Measurements from ENCODE around the gene TMCO2.
A peak's percentile ranks its signal among the peaks of the same experiment; 100 is the strongest.
"Not testable (repeated sequence)": the region's sequence is repeated elsewhere in the genome, so short reads cannot be mapped to it uniquely, and the experiment has no call there.

The TMCO2 gene

GRCh38 chr1:40247655-40248054 is at the start of gene TMCO2:
TMCO2 (plus strand) TSS chr1:40247937; CDS start chr1:40247994, 57 bp downstream.
- no peak for ATAC-seq

GRCh38 chr1:40199126-40199525 is 48.6 kb upstream of the TMCO2 start:
- ATAC-seq, result no peak

GRCh38 chr1:40204856-40205255 is 42.9 kb upstream of the TMCO2 start:
- ATAC-seq, result no peak

GRCh38 chr1:40210511-40211204 is 37.1 kb upstream of the TMCO2 start:
- no peak for ATAC-seq

GRCh38 chr1:40218333-40218732 is 29.4 kb upstream of the TMCO2 start:
- no peak for ATAC-seq

- ATAC-seq, result not testable (repeated sequence)
Measured at GRCh38 chr1:40221471-40221905, 26.2 kb upstream of the TMCO2 start.

- no peak for ATAC-seq
Measured at GRCh38 chr1:40221977-40222772, 25.6 kb upstream of the TMCO2 start.

GRCh38 chr1:40224040-40224439 is 23.7 kb upstream of the TMCO2 start:
- ATAC-seq, result peak in 1 of 2 donors; percentile 51

GRCh38 chr1:40226192-40226591 is 21.5 kb upstream of the TMCO2 start:
- ATAC-seq, result no peak

- peak; percentile 90 to 93 for ATAC-seq
Measured at GRCh38 chr1:40232444-40232843, 15.3 kb upstream of the TMCO2 start.

- no peak for ATAC-seq
Measured at GRCh38 chr1:40239626-40240025, 8.1 kb upstream of the TMCO2 start.

GRCh38 chr1:40240390-40240789 is 7.3 kb upstream of the TMCO2 start:
- ATAC-seq, result no peak

- peak in 1 of 2 donors; percentile 15 for ATAC-seq
Measured at GRCh38 chr1:40241362-40241761, 6.4 kb upstream of the TMCO2 start.

GRCh38 chr1:40243351-40243750 is 4.4 kb upstream of the TMCO2 start:
- no peak for ATAC-seq

GRCh38 chr1:40244138-40244744 is 3.5 kb upstream of the TMCO2 start:
- no peak for ATAC-seq

GRCh38 chr1:40245686-40246085 is 2.1 kb upstream of the TMCO2 start:
- ATAC-seq, result no peak

GRCh38 chr1:40248412-40248811 is 675 bp downstream of the TMCO2 start:
- no peak for ATAC-seq

GRCh38 chr1:40251456-40251855 is 3.7 kb downstream of the TMCO2 start:
- no peak for ATAC-seq

- ATAC-seq, result no peak
Measured at GRCh38 chr1:40252601-40253000, 4.9 kb downstream of the TMCO2 start.

- ATAC-seq, result no peak
Measured at GRCh38 chr1:40255231-40255630, 7.5 kb downstream of the TMCO2 start.

- ATAC-seq, result no peak
Measured at GRCh38 chr1:40256401-40257084, 8.8 kb downstream of the TMCO2 start.

- peak; percentile 2 to 3 for ATAC-seq
Measured at GRCh38 chr1:40257313-40257687, 9.6 kb downstream of the TMCO2 start.

Data from activated CD4-positive, CD25-positive, alpha-beta regulatory T cell treated with anti-CD3 and anti-CD28 coated beads, Interleukin-2, amount 50 U/mL, for 24 hours (primary cell).